WTC11 (cell line): ENCODE measurements around the gene AZU1. TPM values are rescaled to one million over a fixed set of nuclear protein-coding genes. Genes with fewer than 3 reads are reported as not detected.

Experiments
- ATAC-seq: fragments of 200-7000 bp; cut with Tn5 transposase; 2 replicates; pipeline ENCODE4 v1.10.0; 2021; ENCODE audit warnings: mild to moderate bottlenecking, moderate library complexity
- CTCF ChIA-PET: fragments of 300-600 bp; sonication (Branson Sonifier 250); formaldehyde crosslinking; loops from one replicate; lab custom pipeline; 2021; ENCODE audit warnings: antibody characterized with exemption; lab: Charles Lee
- POLR2A ChIA-PET: fragments of 350-600 bp; sonication (Branson Sonifier 250); formaldehyde crosslinking; loops from one replicate; lab custom pipeline; 2021; ENCODE audit warnings: antibody characterized with exemption; lab: Charles Lee
- DNase-seq: peaks from one replicate; pipeline ENCODE4 v3.0.0; 2021; ENCODE audit warnings: low spot score
- H3K27ac Mint-ChIP-seq: 2 replicates; pipeline ENCODE4 v1.8.0; 2021; ENCODE audit warnings: mixed read lengths
- H3K27me3 Mint-ChIP-seq: 2 replicates; pipeline ENCODE4 v1.8.0; 2021; ENCODE audit warnings: low read depth, mild to moderate bottlenecking, moderate library complexity, mixed read lengths
- H3K36me3 Mint-ChIP-seq: 2 replicates; pipeline ENCODE4 v1.8.0; 2021; ENCODE audit warnings: mixed read lengths
- H3K4me1 Mint-ChIP-seq: 2 replicates; pipeline ENCODE4 v1.8.0; 2022; ENCODE audit warnings: mixed read lengths
- H3K4me3 Mint-ChIP-seq: 2 replicates; pipeline ENCODE4 v1.8.0; 2021; ENCODE audit warnings: mild to moderate bottlenecking, moderate library complexity, mixed read lengths
- H3K9me3 Mint-ChIP-seq: 2 replicates; pipeline ENCODE4 v1.8.0; 2021; ENCODE audit warnings: mixed read lengths
- ATF6 ChIP-seq: sonication (generic); formaldehyde crosslinking; IDR thresholded peaks from 2 replicates; pipeline ENCODE4 v1.8.1; 2023; ENCODE audit warnings: mild to moderate bottlenecking, missing genetic modification reagents
- CREM ChIP-seq: sonication (generic); formaldehyde crosslinking; IDR thresholded peaks from 2 replicates; pipeline ENCODE4 v1.8.1; 2022; ENCODE audit warnings: mild to moderate bottlenecking, missing genetic modification reagents, moderate library complexity
- E2F4 ChIP-seq: sonication (generic); formaldehyde crosslinking; IDR thresholded peaks from 2 replicates; pipeline ENCODE4 v1.8.1; 2022; ENCODE audit warnings: low read depth, mild to moderate bottlenecking, moderate library complexity, missing genetic modification reagents, borderline replicate concordance
- FOXK1 ChIP-seq: sonication (generic); formaldehyde crosslinking; IDR thresholded peaks from 2 replicates; pipeline ENCODE4 v1.8.0; 2022; ENCODE audit warnings: mild to moderate bottlenecking, moderate library complexity, missing genetic modification reagents
- HMGA2 ChIP-seq: fragments of 250-450 bp; sonication (Bioruptor Pico); IDR thresholded peaks from 2 replicates; pipeline ENCODE4 v1.4.0; 2021; ENCODE audit warnings: mild to moderate bottlenecking, moderate library complexity
- JUN ChIP-seq: sonication (generic); formaldehyde crosslinking; IDR thresholded peaks from 2 replicates; pipeline ENCODE4 v1.8.0; 2023; ENCODE audit warnings: mild to moderate bottlenecking, missing genetic modification reagents
- KAT7 ChIP-seq: sonication (generic); formaldehyde crosslinking; IDR thresholded peaks from 2 replicates; pipeline ENCODE4 v1.8.1; 2023; ENCODE audit warnings: missing genetic modification reagents, mild to moderate bottlenecking, borderline replicate concordance
- NFYB ChIP-seq: sonication (generic); formaldehyde crosslinking; conservative IDR thresholded peaks from 2 replicates; pipeline ENCODE4 v1.8.0; 2022; ENCODE audit warnings: low read depth, missing genetic modification reagents
- NR3C1 ChIP-seq: sonication (generic); formaldehyde crosslinking; conservative IDR thresholded peaks from 2 replicates; pipeline ENCODE4 v1.8.1; 2023; ENCODE audit warnings: low read depth, mild to moderate bottlenecking, missing genetic modification reagents
- SP1 ChIP-seq: sonication (generic); formaldehyde crosslinking; conservative IDR thresholded peaks from 2 replicates; pipeline ENCODE4 v1.8.1; 2022; ENCODE audit warnings: missing genetic modification reagents
- ZBTB21 ChIP-seq: sonication (generic); formaldehyde crosslinking; IDR thresholded peaks from 2 replicates; pipeline ENCODE4 v1.8.1; 2023; ENCODE audit warnings: mild to moderate bottlenecking, missing genetic modification reagents, borderline replicate concordance
- ZMAT4 ChIP-seq: fragments of 250-450 bp; sonication (Bioruptor Pico); IDR thresholded peaks from 2 replicates; pipeline ENCODE4 v1.9.0; 2021; ENCODE audit warnings: mild to moderate bottlenecking
- ZNF138 ChIP-seq: sonication (generic); formaldehyde crosslinking; conservative IDR thresholded peaks from 2 replicates; pipeline ENCODE4 v1.8.1; 2022; ENCODE audit warnings: mild to moderate bottlenecking, moderate library complexity, missing genetic modification reagents
- ZNF263 ChIP-seq: sonication (generic); formaldehyde crosslinking; IDR thresholded peaks from 2 replicates; pipeline ENCODE4 v1.8.1; 2022; ENCODE audit warnings: low read depth, mild to moderate bottlenecking, moderate library complexity, missing genetic modification reagents
- ZNF396 ChIP-seq: fragments of 250-450 bp; sonication (Bioruptor Pico); IDR thresholded peaks from 2 replicates; pipeline ENCODE4 v1.8.0; 2021; ENCODE audit warnings: mild to moderate bottlenecking, moderate library complexity, borderline replicate concordance
- ZNF416 ChIP-seq: fragments of 250-450 bp; sonication (Bioruptor Pico); IDR thresholded peaks from 2 replicates; pipeline ENCODE4 v1.9.0; 2021; ENCODE audit warnings: mild to moderate bottlenecking, inconsistent platforms
- total RNA-seq: library from RNA; stranded (reverse); gene quantifications from 3 replicates; pipeline ENCODE4 v1.2.3, GENCODE V29; 2021
- TF ChIP-seq, protein P1 (sequence below): sonication (generic); formaldehyde crosslinking; conservative IDR thresholded peaks from 2 replicates; pipeline ENCODE4 v1.8.1; 2023; ENCODE audit warnings: mild to moderate bottlenecking, low read depth, missing genetic modification reagents, moderate library complexity
- TF ChIP-seq, protein P2 (sequence below): sonication (generic); formaldehyde crosslinking; IDR thresholded peaks from 2 replicates; pipeline ENCODE4 v1.8.0; 2022; ENCODE audit warnings: mild to moderate bottlenecking, missing genetic modification reagents
- TF ChIP-seq, protein P3 (sequence below): sonication (generic); formaldehyde crosslinking; IDR thresholded peaks from 2 replicates; pipeline ENCODE4 v1.8.0; 2022; ENCODE audit warnings: mild to moderate bottlenecking, missing genetic modification reagents
- TF ChIP-seq, protein P4 (sequence below): sonication (generic); formaldehyde crosslinking; IDR thresholded peaks from 2 replicates; pipeline ENCODE4 v1.8.0; 2023; ENCODE audit warnings: missing genetic modification reagents, mild to moderate bottlenecking, borderline replicate concordance

The AZU1 gene
- total RNA-seq, 1 experiment from 2014 or later, result 1.2 TPM

DNA sequence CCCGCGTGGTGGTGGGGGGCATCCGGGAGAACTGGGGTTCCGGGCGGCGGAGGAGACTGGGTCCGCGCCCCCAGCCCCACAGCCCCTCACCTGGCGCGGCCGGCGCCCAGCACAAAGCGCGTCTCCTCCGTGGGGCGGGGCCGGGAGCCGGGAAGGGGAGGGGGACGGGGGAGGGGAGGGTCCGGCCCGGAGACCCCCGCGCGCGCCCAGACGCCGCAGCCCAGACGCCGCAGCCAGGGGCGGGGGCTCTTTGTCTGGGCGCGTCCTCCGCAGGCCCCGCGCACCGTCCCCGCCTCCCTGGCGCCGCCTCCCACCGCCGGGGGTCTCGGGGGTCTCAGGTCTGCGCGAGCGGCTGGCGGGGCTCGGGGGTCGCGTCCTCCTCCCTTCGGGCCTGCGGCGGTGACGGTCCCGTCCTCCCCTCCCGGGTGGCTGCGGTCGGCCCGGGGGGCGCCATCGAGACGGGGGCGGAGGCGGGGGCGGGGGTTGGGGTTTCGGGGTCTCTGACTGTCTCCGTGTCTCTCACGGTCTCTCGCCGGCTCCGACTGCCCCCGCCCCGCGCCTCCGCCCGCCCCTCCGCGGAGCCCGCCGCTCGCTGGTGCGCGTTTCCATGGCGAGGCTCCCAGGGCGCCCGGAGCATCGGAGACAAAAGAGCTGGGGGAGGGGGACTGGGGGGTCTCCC lies 5.7 kb upstream of the AZU1 start, which contains the start of gene PLPPR3:
TSS of gene PLPPR3 (minus strand) at position 131 of the 679 bp plus-strand sequence. CDS start 396 bp downstream, outside the sequence.
- ChIA-PET POLR2A (no interaction called here), CTCF (interaction anchor here (0.6 kb wide), 1 partner anchor 80 kb away, joined by 3 read pairs; no protein-coding TSS in a partner anchor)
- Mint-ChIP-seq H3K27ac (no peak within 1 kb of the TSS), H3K36me3 (no peaks in the 10 kb centered on the region; the same call in 1 of the 2 replicates), H3K4me3 (peak within 1 kb of the TSS; percentile 66), H3K9me3 (no peaks in the 10 kb centered on the region), H3K27me3 (no peaks in the 10 kb centered on the region)
- peak; percentile 63 for DNase-seq
- ATAC-seq, result peak; percentile 71
- TF ChIP-seq, protein P1, sequence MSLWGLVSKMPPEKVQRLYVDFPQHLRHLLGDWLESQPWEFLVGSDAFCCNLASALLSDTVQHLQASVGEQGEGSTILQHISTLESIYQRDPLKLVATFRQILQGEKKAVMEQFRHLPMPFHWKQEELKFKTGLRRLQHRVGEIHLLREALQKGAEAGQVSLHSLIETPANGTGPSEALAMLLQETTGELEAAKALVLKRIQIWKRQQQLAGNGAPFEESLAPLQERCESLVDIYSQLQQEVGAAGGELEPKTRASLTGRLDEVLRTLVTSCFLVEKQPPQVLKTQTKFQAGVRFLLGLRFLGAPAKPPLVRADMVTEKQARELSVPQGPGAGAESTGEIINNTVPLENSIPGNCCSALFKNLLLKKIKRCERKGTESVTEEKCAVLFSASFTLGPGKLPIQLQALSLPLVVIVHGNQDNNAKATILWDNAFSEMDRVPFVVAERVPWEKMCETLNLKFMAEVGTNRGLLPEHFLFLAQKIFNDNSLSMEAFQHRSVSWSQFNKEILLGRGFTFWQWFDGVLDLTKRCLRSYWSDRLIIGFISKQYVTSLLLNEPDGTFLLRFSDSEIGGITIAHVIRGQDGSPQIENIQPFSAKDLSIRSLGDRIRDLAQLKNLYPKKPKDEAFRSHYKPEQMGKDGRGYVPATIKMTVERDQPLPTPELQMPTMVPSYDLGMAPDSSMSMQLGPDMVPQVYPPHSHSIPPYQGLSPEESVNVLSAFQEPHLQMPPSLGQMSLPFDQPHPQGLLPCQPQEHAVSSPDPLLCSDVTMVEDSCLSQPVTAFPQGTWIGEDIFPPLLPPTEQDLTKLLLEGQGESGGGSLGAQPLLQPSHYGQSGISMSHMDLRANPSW (CRISPR knock-in tag), result no peak
- no peak for TF ChIP-seq ZNF138
- TF ChIP-seq JUN (CRISPR knock-in tag), result no peak
- TF ChIP-seq, protein P2, sequence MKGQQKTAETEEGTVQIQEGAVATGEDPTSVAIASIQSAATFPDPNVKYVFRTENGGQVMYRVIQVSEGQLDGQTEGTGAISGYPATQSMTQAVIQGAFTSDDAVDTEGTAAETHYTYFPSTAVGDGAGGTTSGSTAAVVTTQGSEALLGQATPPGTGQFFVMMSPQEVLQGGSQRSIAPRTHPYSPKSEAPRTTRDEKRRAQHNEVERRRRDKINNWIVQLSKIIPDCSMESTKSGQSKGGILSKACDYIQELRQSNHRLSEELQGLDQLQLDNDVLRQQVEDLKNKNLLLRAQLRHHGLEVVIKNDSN (CRISPR knock-in tag), result no peak
- TF ChIP-seq, protein P3, sequence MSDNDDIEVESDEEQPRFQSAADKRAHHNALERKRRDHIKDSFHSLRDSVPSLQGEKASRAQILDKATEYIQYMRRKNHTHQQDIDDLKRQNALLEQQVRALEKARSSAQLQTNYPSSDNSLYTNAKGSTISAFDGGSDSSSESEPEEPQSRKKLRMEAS (CRISPR knock-in tag), result no peak; the same call in 1 of the 2 replicates
- TF ChIP-seq SP1 (CRISPR knock-in tag), result peak; percentile 73
- TF ChIP-seq ZNF396 (CRISPR knock-in tag), result no peak
- TF ChIP-seq ZMAT4 (CRISPR knock-in tag), result no peak
- TF ChIP-seq CREM (CRISPR knock-in tag), result no peak
- TF ChIP-seq, all 79 proteins: peak for 1
- H3K4me1 Mint-ChIP-seq, result peaks cover 7% of the 10 kb centered on the region

- CTCF ChIA-PET, result interaction anchor here (1.6 kb wide), 1 partner anchor 54 kb away, joined by 9 read pairs; no protein-coding TSS in a partner anchor
- peak overlapping the region; percentile 72 for H3K27ac Mint-ChIP-seq
- POLR2A ChIA-PET, result interaction anchor here (1.2 kb wide), 1 partner anchor 10 kb away, joined by 4 read pairs; no protein-coding TSS in a partner anchor
- no peaks in the 10 kb centered on the region for H3K27me3 Mint-ChIP-seq
- DNase-seq (no peak), ATAC-seq (no peak)
- peak overlapping the region; percentile 58 for H3K4me3 Mint-ChIP-seq
- H3K9me3 Mint-ChIP-seq, result no peaks in the 10 kb centered on the region
- H3K36me3 Mint-ChIP-seq, result no peaks in the 10 kb centered on the region
- peaks cover 7% of the 10 kb centered on the region for H3K4me1 Mint-ChIP-seq
- TF ChIP-seq E2F4 (CRISPR knock-in tag) (no peak), ZNF416 (CRISPR knock-in tag) (no peak), NR3C1 (CRISPR knock-in tag) (no peak), HMGA2 (CRISPR knock-in tag) (no peak), FOXK1 (CRISPR knock-in tag) (no peak), KAT7 (CRISPR knock-in tag) (no peak), ZNF263 (no peak), NFYB (CRISPR knock-in tag) (no peak), ATF6 (CRISPR knock-in tag) (no peak), ZBTB21 (CRISPR knock-in tag) (no peak)
- TF ChIP-seq, protein P4, sequence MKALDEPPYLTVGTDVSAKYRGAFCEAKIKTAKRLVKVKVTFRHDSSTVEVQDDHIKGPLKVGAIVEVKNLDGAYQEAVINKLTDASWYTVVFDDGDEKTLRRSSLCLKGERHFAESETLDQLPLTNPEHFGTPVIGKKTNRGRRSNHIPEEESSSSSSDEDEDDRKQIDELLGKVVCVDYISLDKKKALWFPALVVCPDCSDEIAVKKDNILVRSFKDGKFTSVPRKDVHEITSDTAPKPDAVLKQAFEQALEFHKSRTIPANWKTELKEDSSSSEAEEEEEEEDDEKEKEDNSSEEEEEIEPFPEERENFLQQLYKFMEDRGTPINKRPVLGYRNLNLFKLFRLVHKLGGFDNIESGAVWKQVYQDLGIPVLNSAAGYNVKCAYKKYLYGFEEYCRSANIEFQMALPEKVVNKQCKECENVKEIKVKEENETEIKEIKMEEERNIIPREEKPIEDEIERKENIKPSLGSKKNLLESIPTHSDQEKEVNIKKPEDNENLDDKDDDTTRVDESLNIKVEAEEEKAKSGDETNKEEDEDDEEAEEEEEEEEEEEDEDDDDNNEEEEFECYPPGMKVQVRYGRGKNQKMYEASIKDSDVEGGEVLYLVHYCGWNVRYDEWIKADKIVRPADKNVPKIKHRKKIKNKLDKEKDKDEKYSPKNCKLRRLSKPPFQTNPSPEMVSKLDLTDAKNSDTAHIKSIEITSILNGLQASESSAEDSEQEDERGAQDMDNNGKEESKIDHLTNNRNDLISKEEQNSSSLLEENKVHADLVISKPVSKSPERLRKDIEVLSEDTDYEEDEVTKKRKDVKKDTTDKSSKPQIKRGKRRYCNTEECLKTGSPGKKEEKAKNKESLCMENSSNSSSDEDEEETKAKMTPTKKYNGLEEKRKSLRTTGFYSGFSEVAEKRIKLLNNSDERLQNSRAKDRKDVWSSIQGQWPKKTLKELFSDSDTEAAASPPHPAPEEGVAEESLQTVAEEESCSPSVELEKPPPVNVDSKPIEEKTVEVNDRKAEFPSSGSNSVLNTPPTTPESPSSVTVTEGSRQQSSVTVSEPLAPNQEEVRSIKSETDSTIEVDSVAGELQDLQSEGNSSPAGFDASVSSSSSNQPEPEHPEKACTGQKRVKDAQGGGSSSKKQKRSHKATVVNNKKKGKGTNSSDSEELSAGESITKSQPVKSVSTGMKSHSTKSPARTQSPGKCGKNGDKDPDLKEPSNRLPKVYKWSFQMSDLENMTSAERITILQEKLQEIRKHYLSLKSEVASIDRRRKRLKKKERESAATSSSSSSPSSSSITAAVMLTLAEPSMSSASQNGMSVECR (CRISPR knock-in tag), result no peak
Observed at GRCh38 chr19:823565-824121, 4.0 kb upstream of the AZU1 start.
